Measurements from ENCODE around the gene AGBL4. TPM values are rescaled to one million over a fixed set of nuclear protein-coding genes. Genes with fewer than 3 reads are reported as not detected.

AGBL4 gene
- total RNA-seq, 6 experiments from 2014 or later = not detected

GRCh38 chr1:48643193-48643592 lies 1380.6 kb downstream of the AGBL4 start:
- Mint-ChIP-seq H3K9me3 (peaks cover 56% of the 10 kb centered on the region), H3K4me3 (no peak overlapping the region), H3K27ac (no peak overlapping the region), H3K27me3 (ENCODE audit: insufficient read depth) (peaks cover 1% of the 10 kb centered on the region; the same call in 1 of the 2 replicates), H3K4me1 (ENCODE audit: low read depth) (no peaks in the 10 kb centered on the region), H3K36me3 (ENCODE audit: low read depth) (no peaks in the 10 kb centered on the region)
- DNase-seq = no peak
- no peak for TF ChIP-seq CTCF (IDR thresholded peaks at IDR 0.05)

- Mint-ChIP-seq H3K4me3 (no peak overlapping the region), H3K27me3 (ENCODE audit: insufficient read depth) (peaks cover 1% of the 10 kb centered on the region), H3K4me1 (ENCODE audit: low read depth) (no peaks in the 10 kb centered on the region), H3K27ac (no peak overlapping the region), H3K9me3 (peaks cover 59% of the 10 kb centered on the region), H3K36me3 (ENCODE audit: low read depth) (no peaks in the 10 kb centered on the region)
- no peak for DNase-seq
- no peak for TF ChIP-seq CTCF (IDR thresholded peaks at IDR 0.05)
These were observed 1382.8 kb downstream of the AGBL4 start for GRCh38 chr1:48640836-48641492.

- no peak for DNase-seq
- H3K27me3 Mint-ChIP-seq (ENCODE audit: insufficient read depth) = no peaks in the 10 kb centered on the region; the same call in none of the 2 replicates
These were observed 1393.9 kb downstream of the AGBL4 start for GRCh38 chr1:48629867-48630266.

GRCh38 chr1:48627486-48627885 lies 1396.3 kb downstream of the AGBL4 start:
- no peaks in the 10 kb centered on the region for H3K4me1 Mint-ChIP-seq (ENCODE audit: low read depth)
- H3K36me3 Mint-ChIP-seq (ENCODE audit: low read depth) = no peaks in the 10 kb centered on the region; the same call in 1 of the 2 replicates
- H3K27ac Mint-ChIP-seq = no peak overlapping the region
- no peak overlapping the region for H3K4me3 Mint-ChIP-seq
- no peak for DNase-seq
- no peaks in the 10 kb centered on the region; the same call in 1 of the 2 replicates for H3K27me3 Mint-ChIP-seq (ENCODE audit: insufficient read depth)
- TF ChIP-seq CTCF (IDR thresholded peaks at IDR 0.05) = no peak
- peaks cover 67% of the 10 kb centered on the region for H3K9me3 Mint-ChIP-seq

More at GRCh38 chr1:48629867-48630266, 1393.9 kb downstream of the AGBL4 start:
- Mint-ChIP-seq H3K4me1 (ENCODE audit: low read depth) (no peaks in the 10 kb centered on the region), H3K36me3 (ENCODE audit: low read depth) (no peaks in the 10 kb centered on the region; the same call in 1 of the 2 replicates), H3K4me3 (no peak overlapping the region), H3K27ac (no peak overlapping the region), H3K9me3 (peaks cover 74% of the 10 kb centered on the region)
- TF ChIP-seq CTCF (IDR thresholded peaks at IDR 0.05) = no peak

GRCh38 chr1:48619539-48619938 lies 1404.2 kb downstream of the AGBL4 start:
- DNase-seq = no peak
- no peak overlapping the region for H3K4me3 Mint-ChIP-seq
- no peaks in the 10 kb centered on the region; the same call in 1 of the 2 replicates for H3K27me3 Mint-ChIP-seq (ENCODE audit: insufficient read depth)
- H3K36me3 Mint-ChIP-seq (ENCODE audit: low read depth) = no peaks in the 10 kb centered on the region
- no peaks in the 10 kb centered on the region for H3K4me1 Mint-ChIP-seq (ENCODE audit: low read depth)
- TF ChIP-seq CTCF (IDR thresholded peaks at IDR 0.05) = no peak
- H3K27ac Mint-ChIP-seq = no peak overlapping the region
- peaks cover 28% of the 10 kb centered on the region for H3K9me3 Mint-ChIP-seq
